ENCODE measurements around the gene CA4.
"Not testable (repeated sequence)": the region's sequence is repeated elsewhere in the genome, so short reads cannot be mapped to it uniquely, and the experiment has no call there.

CA4 gene

DNA sequence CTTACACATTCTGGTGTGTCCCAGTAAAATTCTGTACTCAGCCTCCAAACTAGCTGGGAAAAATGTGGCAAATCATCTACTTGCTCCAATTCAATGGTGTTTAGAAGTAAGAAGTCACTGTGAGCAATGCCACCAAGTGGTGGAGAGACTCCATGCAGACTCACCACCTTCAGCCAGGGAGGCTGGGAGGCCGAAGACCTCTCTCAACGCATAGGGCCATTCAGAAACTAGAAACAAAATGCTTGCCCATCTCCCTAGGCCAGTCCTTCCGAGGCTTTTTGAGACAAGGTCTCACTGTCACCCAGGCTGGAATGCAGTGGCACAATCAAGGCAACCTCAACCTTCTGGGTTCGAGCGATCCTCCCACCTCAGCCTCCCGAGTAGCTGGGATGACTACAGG is 25.0 kb downstream of the CA4 start:
- not testable (repeated sequence) for DNase-seq (ENCODE audit: low read depth)

DNA sequence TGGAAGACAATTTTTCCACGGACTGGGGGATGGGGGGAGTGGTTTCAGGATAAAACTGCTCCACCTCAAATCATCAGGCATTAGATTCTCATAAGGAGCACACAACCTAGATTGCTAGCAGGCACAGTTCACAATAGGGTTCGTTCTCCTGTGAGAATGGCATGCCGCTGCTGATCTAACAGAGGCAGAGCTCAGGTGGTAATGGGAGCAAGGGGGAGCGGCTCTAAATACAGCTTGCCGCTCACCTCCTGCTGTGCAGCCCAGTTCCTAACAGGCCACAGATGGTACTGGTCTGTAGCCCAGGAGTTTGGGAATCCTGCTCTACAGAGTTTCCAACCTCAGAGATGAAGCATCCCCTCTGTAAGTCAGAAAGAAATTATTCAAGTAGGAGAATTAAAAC is 27.0 kb downstream of the CA4 start:
- not testable (repeated sequence) for DNase-seq (ENCODE audit: low read depth)

DNA sequence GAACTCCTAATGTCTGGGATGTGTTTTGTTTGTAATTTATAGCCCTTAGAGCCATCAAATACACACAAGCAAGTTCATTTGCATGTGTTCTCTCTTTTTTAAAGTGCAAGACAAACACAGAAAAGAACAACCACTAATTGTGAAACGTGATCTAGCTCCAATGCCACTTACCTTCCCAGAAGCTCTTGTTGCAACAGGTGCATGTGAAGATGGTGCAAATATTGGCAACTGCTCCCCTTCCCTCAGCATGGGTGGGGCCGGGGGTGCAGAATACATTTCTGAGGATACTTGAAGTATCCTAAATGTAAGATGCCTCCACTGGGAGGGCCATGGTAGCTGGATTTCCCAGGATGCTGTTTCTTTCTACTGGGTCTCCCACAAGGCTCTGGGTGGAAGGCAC is 28.4 kb downstream of the CA4 start:
- DNase-seq (ENCODE audit: low read depth) = not testable (repeated sequence)

DNA sequence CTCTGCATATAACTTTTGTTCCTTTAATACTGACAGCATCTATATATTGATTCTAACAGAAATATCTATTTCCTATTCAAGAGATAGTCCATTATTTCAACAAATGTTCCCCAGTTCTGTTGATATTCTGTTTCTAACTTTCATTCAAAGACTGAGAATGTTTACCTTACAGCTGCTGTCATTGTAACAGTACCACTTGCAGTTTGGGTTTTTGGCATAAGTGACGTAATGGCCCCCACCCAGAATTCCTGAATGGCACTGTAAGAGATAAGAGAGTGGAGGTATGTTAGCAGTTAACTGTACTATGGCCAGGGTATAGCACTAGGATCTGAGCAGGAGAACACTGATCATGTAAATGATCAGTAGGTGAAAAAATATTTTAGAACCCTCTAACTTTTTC is 30.6 kb downstream of the CA4 start:
- not testable (repeated sequence) for DNase-seq (ENCODE audit: low read depth)

DNA sequence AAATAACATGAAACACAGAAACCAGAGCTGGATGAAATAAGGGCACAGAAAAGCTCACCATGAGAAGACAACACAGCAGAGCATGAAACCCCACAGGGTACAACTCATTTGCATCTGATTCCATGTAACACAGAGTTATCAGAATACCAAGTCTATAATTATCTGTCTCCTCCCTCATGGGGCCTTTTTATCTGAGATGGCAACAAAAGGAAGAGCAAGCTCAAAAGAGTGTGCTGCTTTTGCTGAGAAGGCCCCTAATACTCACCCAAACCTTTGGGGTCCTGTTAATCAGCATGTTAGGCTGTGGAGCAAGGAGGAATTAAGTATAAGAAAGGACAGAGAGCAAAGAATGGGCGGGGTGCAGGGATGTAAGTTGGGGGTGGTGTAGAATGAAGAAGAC is 36.6 kb downstream of the CA4 start:
- not testable (repeated sequence) for DNase-seq (ENCODE audit: low read depth)

DNA sequence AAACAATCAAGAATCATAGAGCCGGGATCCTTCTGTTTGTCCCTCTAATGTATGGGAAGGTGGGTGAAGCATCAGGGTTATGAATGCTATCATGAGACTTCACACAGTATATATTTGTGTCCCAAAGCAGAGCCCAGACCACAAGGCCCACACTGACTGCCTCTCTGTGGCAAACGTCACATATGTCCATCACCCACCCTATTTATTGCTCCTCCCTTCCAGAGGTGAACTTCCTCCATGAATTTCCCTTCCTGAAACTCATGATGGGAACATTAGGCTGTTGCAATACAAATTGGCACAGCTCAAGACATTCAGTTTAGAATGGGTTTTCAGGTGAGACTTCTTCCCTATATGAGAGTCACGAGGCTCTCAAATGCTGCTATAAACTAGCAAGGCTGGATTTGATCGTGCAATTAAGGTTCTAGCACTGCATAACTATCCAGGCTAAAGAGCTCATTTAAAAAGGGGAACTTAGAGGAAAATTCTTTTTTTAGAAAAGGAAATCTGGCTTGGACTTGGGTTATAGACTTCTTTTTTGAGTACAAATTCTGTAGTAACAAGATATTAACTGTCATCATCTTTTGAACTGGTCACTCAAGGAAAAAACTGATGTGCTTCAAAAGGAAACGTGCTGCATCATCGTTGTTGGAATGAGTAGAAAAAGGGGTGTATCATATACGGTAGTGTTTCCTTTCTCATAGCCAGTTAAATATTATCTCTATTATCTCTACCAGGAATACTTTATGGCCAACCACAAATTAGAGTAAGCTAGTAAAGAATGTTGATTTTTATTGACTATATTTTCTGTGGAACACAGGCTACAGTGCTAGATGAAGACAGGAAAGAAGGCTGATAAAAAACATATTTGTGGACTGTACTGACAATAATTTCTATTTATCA is 37.3 kb downstream of the CA4 start:
- not testable (repeated sequence) for DNase-seq (ENCODE audit: low read depth)

DNA sequence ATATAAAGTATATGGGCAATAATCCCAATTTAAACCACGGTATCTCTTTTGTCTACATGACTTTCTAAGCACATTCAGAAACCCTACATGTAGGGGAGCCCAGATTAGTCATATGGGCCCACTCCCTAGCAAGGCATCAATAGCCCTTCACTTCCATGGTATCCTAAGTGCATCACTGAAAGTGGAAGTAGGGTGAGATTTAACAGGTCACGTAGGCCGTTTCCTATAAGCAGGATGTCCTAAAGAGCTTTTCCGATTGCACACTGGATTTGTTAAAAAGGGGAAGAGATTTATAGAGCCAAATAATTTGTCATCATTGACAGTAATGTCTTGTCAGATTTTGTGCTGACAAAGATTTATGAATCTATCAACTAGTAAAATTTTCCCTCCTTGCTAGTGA is 39.0 kb downstream of the CA4 start:
- DNase-seq (ENCODE audit: low read depth) = no peak

DNA sequence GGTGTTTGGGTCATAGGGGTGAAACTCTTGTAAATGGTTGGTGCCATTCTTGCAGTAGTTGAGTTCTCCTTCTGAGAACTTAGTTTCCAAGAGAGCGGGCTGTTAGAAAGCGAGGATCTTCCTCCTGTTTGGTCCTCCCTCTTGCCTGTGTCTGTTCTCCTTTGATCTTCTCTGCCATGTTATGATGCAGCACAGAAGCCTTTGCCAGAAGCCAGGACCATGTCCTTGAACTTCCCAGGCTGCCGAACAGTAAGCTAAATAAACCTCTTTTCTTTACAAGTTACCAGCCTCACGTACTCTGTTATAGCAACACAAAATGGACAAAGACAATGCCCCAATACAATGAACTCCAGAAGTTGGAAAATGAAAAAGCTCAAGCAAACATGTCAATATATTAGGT is 40.3 kb downstream of the CA4 start:
- DNase-seq (ENCODE audit: low read depth) = not testable (repeated sequence)

DNA sequence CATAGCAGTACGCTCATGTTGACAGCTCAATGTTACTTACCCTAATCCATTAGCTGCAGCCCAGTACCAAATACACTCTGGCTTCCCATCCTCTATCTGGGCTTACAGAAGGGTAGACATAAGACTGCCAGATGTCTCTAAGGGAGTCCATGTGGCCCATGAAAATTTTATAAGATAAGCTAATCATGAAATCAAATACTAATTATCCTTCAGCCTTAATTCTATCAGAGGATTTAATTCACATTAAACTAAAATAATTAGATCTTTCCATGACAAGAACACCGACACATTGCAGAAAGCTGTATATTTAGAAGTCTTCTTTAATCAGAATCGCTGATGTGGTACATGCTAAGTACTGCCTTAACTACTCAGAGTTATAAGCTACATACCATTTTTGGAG is 43.3 kb downstream of the CA4 start:
- not testable (repeated sequence) for DNase-seq (ENCODE audit: low read depth)

DNA sequence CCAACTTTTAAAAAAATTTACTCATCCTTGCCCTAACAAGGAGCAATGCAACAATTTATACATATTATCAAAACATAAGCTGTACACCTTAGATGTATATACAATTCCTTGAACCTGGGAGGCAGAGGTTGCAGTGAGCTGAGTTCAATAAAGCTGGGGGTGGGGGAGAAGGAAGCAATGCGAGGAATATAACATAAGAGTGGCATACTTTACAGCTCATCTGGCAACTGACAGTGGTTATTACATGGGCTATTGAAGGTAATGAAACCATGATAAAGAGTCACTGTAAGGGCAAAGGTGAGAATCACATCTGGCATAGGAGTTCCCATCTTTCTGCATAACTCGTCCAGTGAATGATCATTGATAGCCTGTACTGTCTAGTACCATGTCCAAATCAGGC is 43.7 kb downstream of the CA4 start:
- no peak for DNase-seq (ENCODE audit: low read depth)

DNA sequence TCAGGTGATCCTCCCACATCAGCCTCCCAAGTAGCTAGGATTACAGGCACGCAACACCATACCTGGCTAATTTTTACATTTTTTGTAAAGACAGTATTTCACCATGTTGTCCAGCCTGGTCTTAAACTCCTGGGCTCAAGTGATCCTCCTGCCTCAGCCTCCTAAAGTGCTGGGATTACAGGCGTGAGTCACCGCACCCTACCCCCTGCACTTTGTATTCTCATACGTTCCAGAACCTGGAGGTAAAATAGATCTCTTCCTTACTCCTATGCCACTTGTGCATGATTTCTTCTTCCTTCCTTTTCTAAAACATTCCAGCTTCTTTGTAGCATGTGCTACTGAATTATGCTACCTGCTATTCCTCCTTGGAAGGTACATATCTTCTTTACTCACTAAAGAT is 44.4 kb downstream of the CA4 start:
- DNase-seq (ENCODE audit: low read depth) = not testable (repeated sequence)

DNA sequence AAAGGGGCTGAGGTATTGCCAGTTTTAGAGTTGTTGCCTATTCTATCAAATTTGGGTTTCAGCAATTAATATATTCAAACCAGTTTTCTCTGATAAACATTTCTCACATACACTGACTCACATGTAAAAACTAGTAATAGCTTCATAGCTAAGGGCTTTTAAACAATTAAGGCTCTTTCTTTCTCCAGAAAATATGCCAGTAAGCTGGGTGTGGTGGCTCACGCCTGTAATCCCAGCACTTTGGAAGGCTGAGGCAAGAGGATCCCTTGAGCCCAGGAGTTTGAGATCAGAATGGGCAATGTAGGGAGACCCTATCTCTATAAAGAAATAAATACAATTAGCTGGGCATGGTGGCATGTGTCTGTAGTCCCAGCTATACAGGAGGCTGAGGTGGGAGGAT is 48.9 kb downstream of the CA4 start:
- not testable (repeated sequence) for DNase-seq (ENCODE audit: low read depth)

DNA sequence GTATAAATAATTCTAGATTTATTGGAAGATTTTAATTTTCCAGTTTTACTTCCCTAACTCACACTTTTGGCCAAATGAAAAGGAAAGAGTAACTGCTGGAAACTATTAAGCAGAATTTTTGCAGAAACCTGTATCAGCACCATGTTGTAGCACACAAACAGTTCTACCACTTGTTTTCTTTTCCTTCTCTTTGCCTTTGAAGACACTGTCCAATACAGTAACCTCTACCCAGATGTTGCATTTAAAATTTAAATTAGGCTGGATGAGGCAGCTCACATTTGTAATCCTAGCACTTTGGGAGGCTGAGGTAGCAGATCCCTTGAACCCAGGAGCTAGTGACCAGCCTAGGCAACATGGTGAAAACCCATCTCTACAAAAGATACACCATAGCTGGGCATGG is 56.0 kb downstream of the CA4 start:
- not testable (repeated sequence) for DNase-seq (ENCODE audit: low read depth)

DNA sequence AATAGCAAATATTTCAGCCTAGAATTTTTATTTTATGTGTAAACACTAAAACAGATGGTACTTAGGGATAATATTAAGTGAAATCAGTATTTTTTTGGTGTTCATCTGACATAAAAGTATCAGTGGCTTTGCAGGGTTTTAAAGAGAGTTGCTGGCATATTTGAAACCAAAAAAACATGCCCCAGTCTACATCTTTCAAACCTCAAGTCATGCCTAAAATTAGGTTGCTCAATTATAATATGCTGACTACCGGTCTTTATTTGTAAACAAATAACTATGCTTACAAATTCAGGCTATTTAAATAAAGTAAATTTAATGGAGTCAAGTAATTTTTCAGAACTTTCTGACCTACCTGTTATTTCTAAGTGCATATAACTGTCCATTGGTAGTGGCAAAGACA is 58.5 kb downstream of the CA4 start:
- DNase-seq (ENCODE audit: low read depth) = not testable (repeated sequence)

Measured in stimulated activated CD4-positive, alpha-beta T cell treated with anti-CD3 and anti-CD28 coated beads, Interleukin-2, amount 100 ng/mL, for 4 hours (primary cell).